Activated CD4-positive, alpha-beta T cell treated with anti-CD3 and anti-CD28 coated beads for 1 hour (primary cell): ENCODE results near the gene LDLR.
"Not testable (repeated sequence)": the region's sequence is repeated elsewhere in the genome, so short reads cannot be mapped to it uniquely, and the experiment has no call there.

ENCODE experiments used
- DNase-seq: peaks from one replicate; pipeline ENCODE4 v3.0.0-alpha.2; 2020

The LDLR gene

DNA sequence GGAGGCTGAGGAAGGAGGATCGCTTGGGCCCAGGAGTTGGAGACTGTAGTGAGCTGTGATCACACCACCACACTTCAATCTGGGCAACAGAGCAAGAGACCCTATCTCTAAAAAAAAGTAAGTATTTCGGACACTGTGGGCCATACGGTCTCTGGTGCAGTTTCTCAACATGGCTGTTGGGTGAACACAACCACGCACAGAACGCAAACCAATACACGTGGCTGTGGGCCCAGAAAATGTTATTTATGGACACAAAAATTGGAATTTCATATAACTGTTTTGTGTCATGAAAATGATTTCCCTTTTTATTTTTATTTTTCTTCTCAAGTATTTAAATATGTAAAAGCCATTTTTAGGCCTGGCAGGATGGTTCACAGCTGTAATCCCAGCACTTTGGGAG lies 19.5 kb downstream of the LDLR start:
- no peak for DNase-seq

GRCh38 chr19:11111117-11111770 lies 22.0 kb downstream of the LDLR start:
- DNase-seq: no peak

GRCh38 chr19:11111771-11112144 lies 22.5 kb downstream of the LDLR start:
- no peak for DNase-seq

DNA sequence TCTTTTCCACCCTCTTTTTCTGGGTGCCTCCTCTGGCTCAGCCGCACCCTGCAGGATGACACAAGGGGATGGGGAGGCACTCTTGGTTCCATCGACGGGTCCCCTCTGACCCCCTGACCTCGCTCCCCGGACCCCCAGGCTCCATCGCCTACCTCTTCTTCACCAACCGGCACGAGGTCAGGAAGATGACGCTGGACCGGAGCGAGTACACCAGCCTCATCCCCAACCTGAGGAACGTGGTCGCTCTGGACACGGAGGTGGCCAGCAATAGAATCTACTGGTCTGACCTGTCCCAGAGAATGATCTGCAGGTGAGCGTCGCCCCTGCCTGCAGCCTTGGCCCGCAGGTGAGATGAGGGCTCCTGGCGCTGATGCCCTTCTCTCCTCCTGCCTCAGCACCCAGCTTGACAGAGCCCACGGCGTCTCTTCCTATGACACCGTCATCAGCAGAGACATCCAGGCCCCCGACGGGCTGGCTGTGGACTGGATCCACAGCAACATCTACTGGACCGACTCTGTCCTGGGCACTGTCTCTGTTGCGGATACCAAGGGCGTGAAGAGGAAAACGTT lies 24.0 kb downstream of the LDLR start:
- DNase-seq: no peak

- no peak for DNase-seq
These were observed 25.8 kb downstream of the LDLR start for GRCh38 chr19:11115042-11115441.

DNA sequence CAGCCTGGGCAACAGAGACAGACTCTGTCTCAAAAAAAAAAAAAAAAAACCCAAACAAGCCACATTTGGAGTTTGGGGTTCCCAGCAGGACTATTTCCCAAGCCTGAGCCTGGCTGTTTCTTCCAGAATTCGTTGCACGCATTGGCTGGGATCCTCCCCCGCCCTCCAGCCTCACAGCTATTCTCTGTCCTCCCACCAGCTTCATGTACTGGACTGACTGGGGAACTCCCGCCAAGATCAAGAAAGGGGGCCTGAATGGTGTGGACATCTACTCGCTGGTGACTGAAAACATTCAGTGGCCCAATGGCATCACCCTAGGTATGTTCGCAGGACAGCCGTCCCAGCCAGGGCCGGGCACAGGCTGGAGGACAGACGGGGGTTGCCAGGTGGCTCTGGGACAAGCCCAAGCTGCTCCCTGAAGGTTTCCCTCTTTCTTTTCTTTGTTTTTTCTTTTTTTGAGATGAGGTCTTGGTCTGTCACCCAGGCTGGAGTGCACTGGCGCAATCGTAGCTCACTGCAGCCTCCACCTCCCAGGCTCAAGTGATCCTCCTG lies 26.7 kb downstream of the LDLR start:
- DNase-seq: no peak

- no peak for DNase-seq
These were observed 27.2 kb downstream of the LDLR start for GRCh38 chr19:11116507-11116906.

DNA sequence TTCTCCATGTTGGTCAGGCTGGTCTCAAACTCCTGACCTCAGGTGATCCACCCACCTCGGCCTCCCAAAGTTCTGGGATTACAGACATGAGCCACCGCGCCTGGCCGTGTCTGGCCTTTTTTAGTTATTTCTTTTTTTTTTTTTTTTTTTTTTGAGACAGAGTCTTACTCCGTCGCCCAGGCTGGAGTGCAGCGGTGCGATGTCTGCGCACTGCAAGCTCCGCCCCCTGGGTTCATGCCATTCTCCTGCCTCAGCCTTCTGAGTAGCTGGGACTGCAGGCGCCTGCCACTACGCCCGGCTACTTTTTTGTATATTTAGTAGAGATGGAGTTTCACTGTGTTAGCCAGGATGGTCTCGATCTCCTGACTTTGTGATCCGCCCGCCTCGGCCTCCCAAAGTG lies 32.7 kb downstream of the LDLR start:
- not testable (repeated sequence) for DNase-seq

DNA sequence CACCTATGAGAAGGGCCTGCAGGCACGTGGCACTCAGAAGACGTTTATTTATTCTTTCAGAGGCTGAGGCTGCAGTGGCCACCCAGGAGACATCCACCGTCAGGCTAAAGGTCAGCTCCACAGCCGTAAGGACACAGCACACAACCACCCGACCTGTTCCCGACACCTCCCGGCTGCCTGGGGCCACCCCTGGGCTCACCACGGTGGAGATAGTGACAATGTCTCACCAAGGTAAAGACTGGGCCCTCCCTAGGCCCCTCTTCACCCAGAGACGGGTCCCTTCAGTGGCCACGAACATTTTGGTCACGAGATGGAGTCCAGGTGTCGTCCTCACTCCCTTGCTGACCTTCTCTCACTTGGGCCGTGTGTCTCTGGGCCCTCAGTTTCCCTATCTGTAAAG lies 33.9 kb downstream of the LDLR start:
- no peak for DNase-seq

DNA sequence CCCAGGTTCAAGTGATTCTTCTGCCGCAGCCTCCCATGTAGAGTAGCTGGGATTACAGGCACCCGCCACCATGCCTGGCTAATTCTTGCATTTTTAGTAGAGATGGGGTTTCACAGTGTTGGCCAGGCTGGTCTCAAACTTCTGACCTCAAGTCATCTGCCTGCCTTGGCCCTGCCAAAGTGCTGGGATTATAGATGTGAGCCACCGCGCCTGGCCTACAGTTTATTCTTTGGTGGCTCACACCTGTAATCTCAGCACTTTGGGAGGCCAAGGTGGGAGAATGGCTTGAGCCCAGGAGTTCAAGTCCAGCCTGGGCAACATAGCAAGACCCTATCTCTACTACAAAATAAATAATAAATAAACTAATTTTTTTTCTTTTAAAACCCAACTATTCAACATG lies 34.9 kb downstream of the LDLR start:
- DNase-seq: not testable (repeated sequence)

GRCh38 chr19:11125994-11126685 lies 36.9 kb downstream of the LDLR start:
- DNase-seq: peak; percentile 58

DNA sequence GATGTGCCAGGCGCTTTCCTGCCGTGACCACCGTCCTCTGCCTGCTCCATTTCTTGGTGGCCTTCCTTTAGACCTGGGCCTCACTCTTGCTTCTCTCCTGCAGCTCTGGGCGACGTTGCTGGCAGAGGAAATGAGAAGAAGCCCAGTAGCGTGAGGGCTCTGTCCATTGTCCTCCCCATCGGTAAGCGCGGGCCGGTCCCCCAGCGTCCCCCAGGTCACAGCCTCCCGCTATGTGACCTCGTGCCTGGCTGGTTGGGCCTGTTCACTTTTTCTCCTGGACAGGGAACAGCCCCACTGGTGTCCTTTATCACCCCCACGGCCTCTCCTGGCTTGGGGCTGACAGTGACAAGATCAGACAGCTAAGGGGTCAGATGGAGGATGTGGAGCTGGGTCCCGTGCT lies 38.6 kb downstream of the LDLR start:
- DNase-seq: no peak

- peak; percentile 53 for DNase-seq
These were observed 41.7 kb downstream of the LDLR start for GRCh38 chr19:11130824-11131455.

DNA sequence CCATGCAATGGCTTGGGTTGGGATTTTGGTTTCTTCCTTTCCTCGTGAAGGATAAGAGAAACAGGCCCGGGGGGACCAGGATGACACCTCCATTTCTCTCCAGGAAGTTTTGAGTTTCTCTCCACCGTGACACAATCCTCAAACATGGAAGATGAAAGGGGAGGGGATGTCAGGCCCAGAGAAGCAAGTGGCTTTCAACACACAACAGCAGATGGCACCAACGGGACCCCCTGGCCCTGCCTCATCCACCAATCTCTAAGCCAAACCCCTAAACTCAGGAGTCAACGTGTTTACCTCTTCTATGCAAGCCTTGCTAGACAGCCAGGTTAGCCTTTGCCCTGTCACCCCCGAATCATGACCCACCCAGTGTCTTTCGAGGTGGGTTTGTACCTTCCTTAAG lies 42.2 kb downstream of the LDLR start:
- no peak for DNase-seq

DNA sequence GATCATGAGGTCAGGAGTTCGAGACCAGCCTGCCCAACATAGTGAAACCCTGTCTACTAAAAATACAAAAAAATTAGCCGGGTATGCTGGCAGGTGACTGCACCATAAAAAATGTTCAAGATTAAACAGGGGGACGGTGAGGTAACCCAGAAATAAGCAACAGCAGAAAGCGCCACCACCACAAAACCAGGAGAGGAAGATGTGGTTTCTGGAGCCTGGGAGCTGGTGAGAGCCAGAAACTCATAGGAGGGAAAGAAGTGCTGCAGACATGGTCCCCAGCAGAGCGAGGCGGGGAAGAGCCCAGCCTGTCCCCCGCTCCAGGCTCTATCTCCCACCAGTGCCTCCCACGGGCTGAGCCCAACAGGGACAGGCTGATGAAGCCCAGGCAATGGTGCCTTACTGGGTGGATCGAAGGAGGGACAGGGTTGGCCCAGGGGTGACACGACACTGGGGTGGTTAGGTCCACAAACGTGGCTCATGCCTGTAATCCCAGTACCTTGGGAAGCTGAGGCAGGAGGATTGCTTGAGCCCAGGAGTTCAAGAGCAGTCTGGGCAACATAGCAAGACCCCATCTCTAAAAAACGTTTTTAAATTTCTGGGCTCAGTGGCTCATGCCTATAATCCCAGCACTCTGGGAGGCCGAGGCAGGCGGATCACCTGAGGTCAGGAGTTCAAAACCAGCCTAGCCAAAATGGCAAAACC lies 47.3 kb downstream of the LDLR start:
- no peak for DNase-seq

DNA sequence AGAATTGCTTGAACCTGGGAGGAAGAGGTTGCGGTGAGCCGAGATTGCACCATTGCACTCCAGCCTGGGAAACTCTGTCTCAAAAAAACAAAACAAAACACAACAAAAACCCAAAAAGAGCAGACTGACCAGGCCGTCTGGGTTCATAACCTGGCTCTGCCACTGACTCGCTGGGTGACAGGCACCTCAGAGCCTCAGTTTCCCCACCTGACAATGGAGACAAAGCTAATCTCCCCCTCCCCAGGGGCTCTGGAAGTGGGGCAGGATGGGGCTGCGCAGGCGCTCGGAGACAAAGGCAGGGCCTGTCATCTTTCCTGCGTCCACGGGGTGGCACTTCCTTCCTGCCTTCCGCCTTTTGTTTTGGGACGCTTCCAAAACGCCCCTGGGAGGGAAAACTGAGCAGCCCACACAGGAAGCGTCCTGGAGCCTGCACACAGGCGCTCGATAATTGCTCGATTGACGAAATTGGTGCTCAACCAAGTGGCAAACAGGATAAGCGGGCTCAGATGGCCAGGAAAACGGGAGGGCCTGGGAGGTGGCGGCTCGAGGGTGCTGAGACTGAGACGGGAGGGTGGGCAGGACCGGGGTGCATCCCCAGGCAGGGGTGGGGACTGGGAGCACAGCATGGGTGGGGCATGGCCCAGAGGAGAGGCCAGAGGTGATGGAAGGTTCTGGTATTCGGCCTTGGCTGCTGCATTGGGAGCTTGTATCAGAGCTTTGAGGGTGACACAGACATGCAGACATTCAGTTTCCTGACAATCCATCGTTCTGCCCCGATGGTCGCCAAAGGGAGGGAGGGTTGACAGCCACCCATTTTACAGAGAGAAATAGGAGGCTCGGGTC lies 48.5 kb downstream of the LDLR start:
- peak; percentile 22 for DNase-seq

DNA sequence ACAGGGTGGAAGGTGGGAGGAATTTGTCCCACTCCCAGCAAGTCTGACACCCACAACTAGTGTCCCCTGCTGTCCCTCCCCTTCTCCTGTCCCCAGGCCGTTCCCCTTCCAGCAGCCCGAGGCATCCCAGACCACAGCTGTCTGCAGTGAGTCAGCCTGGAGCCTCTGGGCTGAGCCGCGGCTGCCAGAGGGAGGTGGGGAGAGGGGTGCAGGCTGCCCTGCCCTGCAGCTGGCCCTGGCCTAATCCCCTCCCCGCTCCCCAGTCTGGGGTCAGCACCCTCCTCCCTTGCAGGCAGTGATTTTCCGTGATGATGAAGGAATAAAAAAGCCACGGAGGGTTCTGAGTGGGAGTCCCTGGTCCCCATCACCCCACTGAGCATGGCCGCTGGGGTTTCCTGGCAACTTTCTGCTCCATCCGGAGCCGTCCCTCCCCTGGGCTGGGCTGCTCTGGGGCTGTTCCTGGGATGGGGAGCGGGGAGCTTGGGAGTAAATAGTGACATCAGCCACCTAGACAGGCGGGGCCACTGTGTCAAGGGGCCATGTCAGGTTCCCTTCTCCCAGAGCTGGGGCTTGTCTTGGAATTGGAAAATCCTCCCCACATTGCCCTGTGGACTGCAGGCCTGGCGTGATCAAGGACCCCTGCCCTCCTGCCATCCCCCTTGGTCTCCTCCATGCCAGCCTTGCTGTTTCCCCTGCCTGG lies 49.5 kb downstream of the LDLR start:
- DNase-seq: no peak

DNA sequence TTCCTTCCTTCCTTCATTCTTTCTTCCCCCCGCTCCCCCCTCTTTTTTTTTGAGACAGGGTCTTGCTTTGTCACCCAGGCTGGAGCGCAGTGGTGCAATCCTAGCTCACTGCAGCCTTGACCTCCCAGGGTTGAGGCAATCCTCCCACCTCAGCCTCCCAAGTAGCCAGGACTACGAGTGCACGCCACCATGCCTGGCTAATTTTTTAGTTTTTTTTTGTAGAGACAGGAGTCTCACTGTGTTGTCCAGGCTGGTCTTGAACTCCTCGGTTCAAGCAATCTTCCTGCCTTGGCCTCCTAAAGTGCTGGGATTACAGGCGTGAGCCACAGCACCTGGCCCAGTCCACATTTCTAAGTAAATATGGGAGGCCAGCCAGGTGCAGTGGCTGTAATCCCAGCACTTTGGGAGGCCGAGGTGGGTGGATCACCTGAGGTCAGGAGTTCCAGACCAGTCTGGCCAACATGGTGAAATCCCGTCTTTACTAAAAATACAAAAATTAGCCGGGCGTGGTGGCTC lies 50.8 kb downstream of the LDLR start:
- not testable (repeated sequence) for DNase-seq

GRCh38 chr19:11140896-11141295 lies 51.6 kb downstream of the LDLR start:
- DNase-seq: no peak

GRCh38 chr19:11141937-11142527 lies 52.8 kb downstream of the LDLR start:
- DNase-seq: no peak
